ENCODE measurements around the gene ZNF839.
A peak's percentile ranks its signal among the peaks of the same experiment; 100 is the strongest.
"Not testable (repeated sequence)": the region's sequence is repeated elsewhere in the genome, so short reads cannot be mapped to it uniquely, and the experiment has no call there.

The ZNF839 gene

GRCh38 chr14:102344084-102344483 is 24.5 kb downstream of the ZNF839 start:
- TF ChIP-seq, protein P1, sequence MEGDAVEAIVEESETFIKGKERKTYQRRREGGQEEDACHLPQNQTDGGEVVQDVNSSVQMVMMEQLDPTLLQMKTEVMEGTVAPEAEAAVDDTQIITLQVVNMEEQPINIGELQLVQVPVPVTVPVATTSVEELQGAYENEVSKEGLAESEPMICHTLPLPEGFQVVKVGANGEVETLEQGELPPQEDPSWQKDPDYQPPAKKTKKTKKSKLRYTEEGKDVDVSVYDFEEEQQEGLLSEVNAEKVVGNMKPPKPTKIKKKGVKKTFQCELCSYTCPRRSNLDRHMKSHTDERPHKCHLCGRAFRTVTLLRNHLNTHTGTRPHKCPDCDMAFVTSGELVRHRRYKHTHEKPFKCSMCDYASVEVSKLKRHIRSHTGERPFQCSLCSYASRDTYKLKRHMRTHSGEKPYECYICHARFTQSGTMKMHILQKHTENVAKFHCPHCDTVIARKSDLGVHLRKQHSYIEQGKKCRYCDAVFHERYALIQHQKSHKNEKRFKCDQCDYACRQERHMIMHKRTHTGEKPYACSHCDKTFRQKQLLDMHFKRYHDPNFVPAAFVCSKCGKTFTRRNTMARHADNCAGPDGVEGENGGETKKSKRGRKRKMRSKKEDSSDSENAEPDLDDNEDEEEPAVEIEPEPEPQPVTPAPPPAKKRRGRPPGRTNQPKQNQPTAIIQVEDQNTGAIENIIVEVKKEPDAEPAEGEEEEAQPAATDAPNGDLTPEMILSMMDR (IDR thresholded peaks at IDR 0.05; ENCODE audit: low read length, missing control alignments): no peak
- DNase-seq (ENCODE audit: low read depth): no peak
- H3K4me3 ChIP-seq (replicated peaks; ENCODE audit: low read depth, low read length): no peak overlapping the region

GRCh38 chr14:102344485-102344884 is 24.9 kb downstream of the ZNF839 start:
- H3K4me3 ChIP-seq (replicated peaks; ENCODE audit: low read depth, low read length): no peak overlapping the region
- TF ChIP-seq, protein P1 (IDR thresholded peaks at IDR 0.05; ENCODE audit: low read length, missing control alignments): no peak
- DNase-seq (ENCODE audit: low read depth): no peak

DNA sequence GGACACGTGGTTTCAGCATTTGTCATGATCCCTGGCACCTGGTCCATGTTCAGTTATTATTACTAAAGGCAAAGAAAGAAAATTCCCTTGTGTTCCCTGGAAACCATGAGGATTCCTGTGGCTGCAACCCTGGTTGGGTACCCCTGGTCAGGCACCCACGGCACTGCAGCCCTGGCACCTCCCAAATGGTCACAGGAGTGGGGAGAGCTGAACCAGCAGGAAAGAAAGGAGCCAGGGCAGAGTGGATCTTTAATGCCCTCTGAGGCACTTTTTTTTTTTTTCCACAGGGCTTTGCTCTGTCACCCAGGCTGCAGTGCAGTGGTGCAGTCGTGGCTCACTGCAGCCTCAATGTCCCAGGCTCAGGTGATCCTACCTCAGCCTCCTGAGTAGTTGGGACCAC is 25.7 kb downstream of the ZNF839 start:
- H3K4me3 ChIP-seq (replicated peaks; ENCODE audit: low read depth, low read length): no peak overlapping the region
- TF ChIP-seq, protein P1 (IDR thresholded peaks at IDR 0.05; ENCODE audit: low read length, missing control alignments): no peak
- no peak for DNase-seq (ENCODE audit: low read depth)

DNA sequence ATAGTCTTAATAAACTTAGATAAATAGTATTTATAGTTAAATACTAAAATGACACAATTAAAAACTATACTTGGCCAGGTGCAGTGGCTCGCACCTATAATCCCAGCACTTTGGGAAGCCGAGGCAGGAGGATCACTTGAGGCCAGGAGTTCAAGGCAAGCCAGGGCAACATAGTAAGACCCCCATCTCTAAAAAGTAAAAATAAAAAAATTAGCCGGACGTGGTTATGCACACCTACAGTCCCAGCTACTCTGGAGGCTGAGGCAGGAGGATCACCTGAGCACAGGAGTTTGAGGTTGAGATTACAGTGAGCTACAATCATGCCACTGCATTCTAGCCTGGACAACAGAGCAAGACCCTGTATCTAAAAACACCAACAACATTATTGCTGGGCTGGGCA is 27.1 kb downstream of the ZNF839 start:
- DNase-seq (ENCODE audit: low read depth): no peak
- TF ChIP-seq, protein P1 (IDR thresholded peaks at IDR 0.05; ENCODE audit: low read length, missing control alignments): no peak

DNA sequence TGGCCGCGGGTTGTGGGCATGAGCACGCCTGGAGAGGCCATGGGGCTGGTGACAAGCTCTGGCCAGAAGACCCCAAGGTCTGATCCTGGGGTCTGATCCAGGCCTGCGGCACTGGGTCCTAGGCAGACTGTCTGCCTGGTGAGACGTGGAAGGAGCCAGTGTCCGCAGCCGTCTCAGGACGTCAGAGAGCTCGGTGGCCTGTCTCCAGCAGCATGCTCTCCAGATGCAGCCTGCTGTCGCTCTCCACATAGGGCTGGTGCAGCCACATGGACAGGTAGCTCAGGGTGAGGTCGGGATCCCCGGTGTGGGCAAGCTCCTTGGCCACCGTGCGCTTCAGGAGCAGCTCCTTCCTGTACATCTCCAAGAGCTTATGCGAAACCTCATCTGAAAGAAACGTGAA is 28.8 kb downstream of the ZNF839 start:
- DNase-seq (ENCODE audit: low read depth): no peak
- TF ChIP-seq, protein P1 (IDR thresholded peaks at IDR 0.05; ENCODE audit: low read length, missing control alignments): no peak
- no peak overlapping the region for H3K4me3 ChIP-seq (replicated peaks; ENCODE audit: low read depth, low read length)

More for the DNA sequence above, 27.1 kb downstream of the ZNF839 start:
- no peak overlapping the region for H3K4me3 ChIP-seq (replicated peaks; ENCODE audit: low read depth, low read length)

GRCh38 chr14:102351023-102351422 is 31.5 kb downstream of the ZNF839 start:
- H3K4me3 ChIP-seq (replicated peaks; ENCODE audit: low read depth, low read length): no peak overlapping the region
- TF ChIP-seq, protein P1 (IDR thresholded peaks at IDR 0.05; ENCODE audit: low read length, missing control alignments): no peak
- DNase-seq (ENCODE audit: low read depth): no peak

DNA sequence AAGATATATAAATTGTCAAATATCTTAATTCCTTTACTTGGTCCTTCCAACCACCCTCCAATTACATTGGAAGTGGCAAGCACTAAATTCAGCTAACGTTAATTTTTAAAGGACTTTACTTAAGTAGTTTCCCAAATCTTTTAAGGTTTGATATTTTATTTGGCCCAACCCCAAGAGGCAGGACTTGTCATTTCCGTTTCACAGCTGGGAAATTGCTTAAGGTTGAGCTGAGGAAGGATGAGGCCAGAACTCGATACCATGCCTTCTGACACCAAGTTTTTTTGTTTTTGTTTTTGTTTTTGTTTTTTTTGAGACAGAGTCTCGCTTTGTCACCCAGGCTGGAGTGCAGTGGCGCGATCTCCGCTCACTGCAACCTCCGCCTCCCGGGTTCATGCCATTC is 32.0 kb downstream of the ZNF839 start:
- peak; percentile 71 for DNase-seq (ENCODE audit: low read depth)

More for the DNA sequence above, 32.0 kb downstream of the ZNF839 start:
- not testable (repeated sequence) for H3K4me3 ChIP-seq (replicated peaks; ENCODE audit: low read depth, low read length)
